Activated T-helper 2 cell treated with anti-CD3 and anti-CD28 coated beads, Interferon-gamma antibody, Interleukin-2, Interleukin-4, amounts not matched to agents 10 μg/mL and 5 μg/mL and 100 μg/mL, durations not matched to agents 14 hours and 24 hours and 36 hours (primary cell): Measurements from ENCODE around the gene LRRC32. TPM values are rescaled to one million over a fixed set of nuclear protein-coding genes. Genes with fewer than 3 reads are reported as not detected.
"Not testable (repeated sequence)": the region's sequence is repeated elsewhere in the genome, so short reads cannot be mapped to it uniquely, and the experiment has no call there.

Experiments used
- DNase-seq: peaks from one replicate; pipeline ENCODE4 v3.0.0; 2021; ENCODE audit warnings: low spot score
- H3K27ac Mint-ChIP-seq: one replicate; pipeline ENCODE4 v1.8.0; 2021; ENCODE audit warnings: mixed read lengths
- H3K27me3 Mint-ChIP-seq: one replicate; pipeline ENCODE4 v1.8.0; 2021; ENCODE audit warnings: low read depth, mixed read lengths
- H3K36me3 Mint-ChIP-seq: one replicate; pipeline ENCODE4 v1.8.0; 2021; ENCODE audit warnings: low read depth, mixed read lengths
- H3K4me1 Mint-ChIP-seq: one replicate; pipeline ENCODE4 v1.8.0; 2021; ENCODE audit warnings: low read depth, mixed read lengths
- H3K4me3 Mint-ChIP-seq: one replicate; pipeline ENCODE4 v1.8.0; 2021; ENCODE audit warnings: low read depth, mild to moderate bottlenecking, moderate library complexity, mixed read lengths
- H3K9me3 Mint-ChIP-seq: one replicate; pipeline ENCODE4 v1.8.0; 2021; ENCODE audit warnings: mixed read lengths
- intact Hi-C: fragments of 100-400 bp; cut with micrococcal nuclease; formaldehyde crosslinking; loops from one replicate; pipeline ENCODE4 v1.15.1; 2023
- total RNA-seq: library from RNA; stranded (reverse); gene quantifications from 2 replicates; pipeline ENCODE4 v1.2.3, GENCODE V29; 2022

LRRC32 gene
- total RNA-seq, 1 donor from 2014 or later: 26.7 TPM

DNA sequence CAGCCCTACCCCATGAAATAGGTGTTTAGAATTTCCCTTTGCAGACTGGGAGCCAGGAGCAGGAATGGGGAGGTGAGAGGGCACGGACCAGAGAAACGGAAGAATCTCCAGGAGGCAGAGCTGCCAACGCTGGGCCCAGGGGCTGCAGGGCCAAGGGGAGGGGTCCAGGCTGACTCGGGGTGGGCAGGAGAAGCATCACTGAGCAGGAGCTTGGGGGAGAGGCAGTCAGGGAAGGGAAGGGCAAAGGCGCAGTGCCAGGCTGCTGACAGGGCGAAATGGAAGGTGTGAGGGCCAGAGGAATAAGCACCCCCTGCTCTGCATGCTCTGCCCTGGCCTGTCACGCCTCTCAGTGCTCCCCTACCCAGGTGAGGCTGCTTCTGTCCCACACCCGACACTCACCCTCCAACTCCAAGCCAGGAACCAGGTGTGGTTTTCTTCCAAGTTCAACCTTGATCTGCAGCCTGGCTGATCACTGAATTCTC is 14.5 kb downstream of the LRRC32 start:
- no peak overlapping the region for H3K27ac Mint-ChIP-seq
- H3K36me3 Mint-ChIP-seq: peaks cover 22% of the 10 kb centered on the region
- intact Hi-C loops: no loop called here
- DNase-seq: no peak
- H3K4me3 Mint-ChIP-seq: no peak overlapping the region
- no peaks in the 10 kb centered on the region for H3K9me3 Mint-ChIP-seq
- no peaks in the 10 kb centered on the region for H3K27me3 Mint-ChIP-seq
- H3K4me1 Mint-ChIP-seq: peaks cover 2% of the 10 kb centered on the region

DNA sequence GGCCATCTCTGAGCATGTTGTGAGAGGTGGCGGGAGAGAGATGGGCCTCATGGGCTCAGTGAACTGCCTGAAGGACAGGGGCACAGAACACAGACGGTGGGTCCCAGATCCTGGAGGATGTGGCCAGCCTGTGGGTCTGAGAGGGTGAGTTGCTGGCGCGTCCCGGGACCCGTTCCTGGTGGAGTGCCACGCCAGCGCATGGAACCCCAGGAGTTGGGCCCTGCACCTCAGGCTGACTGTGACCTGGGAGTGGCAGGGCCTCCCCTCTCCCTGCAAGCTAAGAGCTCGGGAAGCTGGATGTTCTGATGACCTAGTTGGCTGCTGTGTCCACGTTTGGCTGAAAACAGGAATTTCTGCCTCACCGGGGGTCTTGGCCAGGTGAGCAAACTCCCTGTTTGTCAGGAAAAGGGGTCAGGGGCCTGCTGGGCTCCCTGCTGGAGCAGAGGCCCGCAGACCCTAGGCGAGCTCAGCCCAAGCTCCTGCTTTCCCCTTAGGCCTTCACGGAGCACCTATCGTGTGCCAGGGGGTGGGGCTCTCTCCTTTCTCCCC is 15.0 kb downstream of the LRRC32 start:
- H3K36me3 Mint-ChIP-seq: peaks cover 19% of the 10 kb centered on the region
- DNase-seq: no peak
- no peak overlapping the region for H3K27ac Mint-ChIP-seq

DNA sequence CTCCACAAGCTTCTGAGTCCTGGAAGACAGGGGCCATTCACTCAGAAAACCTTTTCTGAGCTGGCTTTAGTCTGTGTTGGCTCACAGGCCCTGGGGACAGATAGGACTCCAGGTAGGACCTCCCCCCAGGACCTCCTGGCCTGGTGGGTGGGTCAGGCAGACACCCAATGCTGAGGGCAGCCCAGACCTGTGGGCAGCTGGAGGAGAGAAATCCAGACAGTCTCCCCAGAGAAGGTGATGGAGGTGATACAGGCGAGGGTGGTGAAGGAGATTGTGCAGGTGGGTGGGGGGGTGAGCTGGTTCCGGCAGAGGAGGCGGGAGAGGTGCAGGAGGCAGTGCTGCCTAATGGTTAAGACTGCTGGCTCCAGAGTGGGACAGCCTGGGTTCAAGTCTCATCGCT is 15.6 kb downstream of the LRRC32 start:
- Mint-ChIP-seq H3K4me3 (no peak overlapping the region), H3K4me1 (peaks cover 2% of the 10 kb centered on the region), H3K27me3 (peaks cover 4% of the 10 kb centered on the region), H3K27ac (no peak overlapping the region), H3K36me3 (peaks cover 17% of the 10 kb centered on the region), H3K9me3 (no peaks in the 10 kb centered on the region)
- DNase-seq: no peak
- intact Hi-C loops: no loop called here

More for the DNA sequence above, 15.0 kb downstream of the LRRC32 start:
- peaks cover 2% of the 10 kb centered on the region for H3K27me3 Mint-ChIP-seq
- H3K4me1 Mint-ChIP-seq: peaks cover 2% of the 10 kb centered on the region
- no peak overlapping the region for H3K4me3 Mint-ChIP-seq
- H3K9me3 Mint-ChIP-seq: no peaks in the 10 kb centered on the region
- intact Hi-C loops: no loop called here

DNA sequence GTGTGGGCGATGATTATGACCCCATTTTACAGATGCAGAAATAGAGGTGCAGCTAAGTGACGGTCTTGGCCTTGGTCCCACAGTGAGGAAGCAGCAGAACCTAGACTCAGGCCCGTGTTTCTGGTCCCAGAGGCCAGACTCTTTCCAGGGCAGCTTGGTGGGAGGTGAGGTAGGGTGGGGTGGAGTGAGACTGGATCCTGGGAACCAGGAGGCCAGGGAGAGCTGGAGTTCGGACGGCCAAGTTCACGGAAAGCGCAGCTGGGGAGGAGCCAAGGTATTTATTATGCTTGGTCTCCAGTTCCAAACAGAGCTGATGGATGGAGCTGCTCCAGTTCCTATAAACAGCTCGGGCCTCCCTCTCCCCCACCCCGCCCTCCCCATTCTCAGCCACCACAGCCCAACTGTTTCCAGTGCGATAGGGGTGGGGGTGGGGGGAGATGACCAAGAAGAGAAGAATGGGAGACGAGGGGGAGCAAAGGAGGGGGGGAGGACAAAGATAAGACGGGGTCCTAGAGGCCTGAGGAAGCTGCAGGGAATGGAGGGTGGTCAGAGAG is 16.2 kb downstream of the LRRC32 start:
- DNase-seq: no peak
- intact Hi-C loops: no loop called here
- Mint-ChIP-seq H3K27ac (no peak overlapping the region), H3K4me3 (no peak overlapping the region), H3K36me3 (peaks cover 17% of the 10 kb centered on the region), H3K4me1 (peaks cover 2% of the 10 kb centered on the region), H3K27me3 (peaks cover 8% of the 10 kb centered on the region), H3K9me3 (no peaks in the 10 kb centered on the region)

DNA sequence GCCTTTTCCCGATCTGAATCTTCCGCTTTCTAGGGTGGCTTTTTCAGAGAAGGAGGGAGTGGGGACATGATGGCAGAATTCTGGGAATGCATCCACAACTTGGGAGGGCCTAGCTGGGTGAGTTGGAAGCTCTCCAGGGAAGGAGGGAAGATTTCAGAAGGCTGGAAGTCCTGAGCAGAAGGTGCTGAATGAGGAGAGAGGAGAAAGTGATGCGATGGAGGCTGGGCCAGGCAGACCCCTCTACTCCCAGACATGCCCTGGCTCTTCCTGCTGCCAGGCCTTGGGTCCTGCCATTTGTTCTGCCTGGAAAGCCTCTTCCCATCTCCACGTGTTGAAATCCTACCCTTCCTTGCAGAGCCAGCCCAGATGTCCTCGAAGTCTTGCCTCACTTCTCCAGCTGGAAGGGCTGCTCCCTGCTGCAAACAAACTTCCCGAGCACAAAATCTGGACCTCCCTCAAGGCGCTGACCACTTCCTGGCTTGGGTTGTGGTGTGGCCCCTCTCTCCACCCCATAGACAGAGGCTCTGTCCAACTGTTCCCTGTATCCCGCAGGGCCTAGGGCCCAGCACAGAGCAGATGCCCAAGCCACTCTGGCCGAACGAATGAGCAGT is 16.8 kb downstream of the LRRC32 start:
- H3K9me3 Mint-ChIP-seq: no peaks in the 10 kb centered on the region
- H3K27me3 Mint-ChIP-seq: peaks cover 14% of the 10 kb centered on the region
- H3K4me3 Mint-ChIP-seq: no peak overlapping the region
- DNase-seq: no peak
- H3K36me3 Mint-ChIP-seq: peaks cover 17% of the 10 kb centered on the region
- no peak overlapping the region for H3K27ac Mint-ChIP-seq
- intact Hi-C loops: no loop called here
- peaks cover 2% of the 10 kb centered on the region for H3K4me1 Mint-ChIP-seq

DNA sequence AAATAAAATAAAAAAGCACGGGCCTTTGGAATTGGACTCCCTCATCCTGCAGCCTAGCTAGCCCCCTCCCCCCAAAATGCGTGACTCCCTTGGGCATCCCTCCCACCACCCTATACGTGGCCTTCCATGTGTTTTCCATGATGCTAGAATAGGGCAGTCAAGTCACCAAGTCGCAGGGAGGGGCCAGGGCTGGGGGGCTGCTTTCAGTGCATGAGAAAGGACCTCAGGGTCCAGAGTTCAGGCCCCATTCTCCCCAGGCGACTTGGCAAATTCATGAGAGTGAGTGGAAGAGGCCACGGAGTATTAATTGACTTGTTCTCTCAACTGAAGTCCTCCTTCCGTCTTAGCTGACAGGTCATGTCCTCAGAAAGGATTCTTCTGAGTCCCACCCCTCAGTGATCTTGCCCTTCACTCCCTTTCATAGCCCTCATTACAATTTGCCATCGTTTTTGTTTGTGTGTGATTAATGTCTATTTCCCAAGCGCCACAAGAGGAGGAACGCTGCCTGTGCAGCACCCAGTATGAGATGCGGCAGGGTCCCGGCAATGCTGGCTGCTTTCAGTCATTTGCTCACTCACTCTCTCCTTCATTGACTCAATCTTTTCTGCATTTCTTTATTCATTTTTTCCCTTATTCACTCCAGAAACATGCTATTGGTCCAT is 17.4 kb downstream of the LRRC32 start:
- Mint-ChIP-seq H3K4me1 (peaks cover under 1% of the 10 kb centered on the region), H3K9me3 (no peaks in the 10 kb centered on the region)

DNA sequence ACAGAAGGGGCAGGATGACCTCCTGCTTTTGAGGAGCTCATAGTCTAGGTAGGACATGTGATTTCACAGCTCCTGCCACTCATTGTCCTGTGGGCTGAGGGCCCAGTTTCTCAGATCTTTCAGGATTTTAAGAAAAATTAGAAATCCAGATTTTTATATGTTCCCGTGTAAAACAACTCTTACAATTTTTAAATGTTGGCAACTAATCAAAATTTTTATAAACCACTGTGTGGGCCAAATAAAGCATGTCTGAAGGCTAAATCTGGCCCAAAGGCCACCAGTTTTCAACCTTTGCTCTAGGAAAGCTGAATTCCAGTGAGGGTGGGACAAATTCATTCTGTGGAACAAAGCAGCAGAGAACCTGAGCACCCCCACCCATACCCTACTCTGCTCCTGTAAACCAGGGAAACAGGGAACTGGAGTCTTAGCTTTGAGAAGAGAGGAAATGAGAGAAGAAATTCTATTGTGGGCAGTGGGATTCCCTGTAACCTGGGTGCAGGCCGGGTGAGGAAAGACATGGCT is 20.6 kb downstream of the LRRC32 start:
- no peak overlapping the region for H3K27ac Mint-ChIP-seq
- intact Hi-C loops: no loop called here
- H3K4me1 Mint-ChIP-seq: peaks cover 4% of the 10 kb centered on the region
- no peak for DNase-seq
- peaks cover 5% of the 10 kb centered on the region for H3K36me3 Mint-ChIP-seq
- H3K27me3 Mint-ChIP-seq: peaks cover 34% of the 10 kb centered on the region
- peaks cover 21% of the 10 kb centered on the region for H3K9me3 Mint-ChIP-seq
- H3K4me3 Mint-ChIP-seq: no peak overlapping the region

More for the DNA sequence above, 17.4 kb downstream of the LRRC32 start:
- intact Hi-C loops: no loop called here
- H3K27me3 Mint-ChIP-seq: peaks cover 14% of the 10 kb centered on the region
- peaks cover 15% of the 10 kb centered on the region for H3K36me3 Mint-ChIP-seq
- no peak overlapping the region for H3K4me3 Mint-ChIP-seq
- H3K27ac Mint-ChIP-seq: no peak overlapping the region
- DNase-seq: no peak

DNA sequence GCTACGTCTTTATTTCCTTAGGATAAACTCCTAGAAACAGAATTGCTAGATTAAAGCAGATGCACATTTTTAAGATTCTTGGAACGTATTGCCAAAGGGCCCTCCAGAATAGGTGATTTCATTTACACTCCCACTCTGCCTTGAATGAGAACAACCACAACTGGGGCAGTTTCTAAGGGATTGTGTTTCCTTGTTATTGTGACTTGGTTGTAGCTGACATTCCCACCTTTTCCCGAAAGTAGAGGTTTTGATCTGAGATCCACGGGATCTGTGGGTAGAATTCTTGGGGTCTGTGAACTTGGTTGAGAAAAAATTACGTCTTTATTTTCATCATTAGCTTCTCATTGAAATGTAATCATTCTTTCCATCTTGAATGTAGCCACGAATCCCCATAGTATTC is 21.5 kb downstream of the LRRC32 start:
- DNase-seq: no peak
- Mint-ChIP-seq H3K9me3 (peaks cover 26% of the 10 kb centered on the region), H3K4me1 (peaks cover 13% of the 10 kb centered on the region), H3K27ac (no peak overlapping the region), H3K27me3 (peaks cover 42% of the 10 kb centered on the region), H3K4me3 (no peak overlapping the region), H3K36me3 (peaks cover 4% of the 10 kb centered on the region)
- intact Hi-C loops: no loop called here

DNA sequence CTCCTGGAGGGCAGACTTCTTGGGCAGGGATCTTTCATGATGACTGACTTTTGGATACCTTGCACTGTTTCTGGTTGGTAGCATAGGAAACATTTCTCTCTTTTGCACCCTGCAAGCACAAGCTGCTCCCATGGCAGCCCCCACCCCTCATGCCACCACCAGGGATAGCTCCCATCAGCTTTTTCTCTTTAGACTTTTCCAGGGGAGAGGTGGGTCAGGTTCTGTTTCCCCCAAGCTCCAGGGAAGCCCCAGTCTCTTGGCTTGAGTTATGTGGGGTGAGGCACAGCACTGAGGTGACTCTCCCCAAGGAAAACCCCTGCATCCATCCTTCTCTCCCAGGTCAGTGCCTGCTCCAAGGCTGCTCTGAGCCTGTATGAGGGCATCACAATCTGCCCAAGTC is 22.5 kb downstream of the LRRC32 start:
- Mint-ChIP-seq H3K9me3 (peaks cover 26% of the 10 kb centered on the region), H3K4me3 (no peak overlapping the region), H3K27ac (no peak overlapping the region), H3K4me1 (peaks cover 13% of the 10 kb centered on the region), H3K36me3 (peaks cover 4% of the 10 kb centered on the region), H3K27me3 (peaks cover 45% of the 10 kb centered on the region)
- DNase-seq: no peak
- intact Hi-C loops: no loop called here

DNA sequence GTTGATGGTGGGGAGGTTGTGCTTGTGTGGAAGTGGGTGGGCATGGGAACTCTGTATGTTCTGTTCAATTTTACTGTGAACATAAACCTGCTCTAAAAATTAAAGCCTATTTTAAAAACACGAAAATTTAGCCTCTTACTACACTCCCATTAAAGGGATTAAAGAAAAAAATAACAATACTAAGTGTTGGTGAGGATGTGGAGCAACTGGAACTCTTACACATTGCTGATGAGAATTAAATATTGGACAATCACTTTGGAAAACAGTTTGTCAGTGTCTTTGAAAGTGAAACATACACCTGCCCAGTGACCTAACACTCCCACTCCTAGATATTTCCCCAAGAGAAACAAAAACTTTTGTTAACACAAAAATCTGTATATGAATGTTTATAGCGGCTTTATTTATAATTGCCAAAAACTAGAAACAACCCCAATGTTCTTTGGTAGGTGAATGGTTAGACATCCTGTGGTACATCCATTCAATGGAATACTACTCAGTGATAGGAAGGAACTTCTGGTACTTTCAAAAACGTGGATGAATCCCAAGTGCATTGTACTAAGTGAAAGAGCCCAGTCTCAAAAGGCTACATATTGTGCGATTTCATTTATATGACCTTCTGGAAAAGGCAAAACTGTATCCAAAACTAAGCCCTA is 23.5 kb downstream of the LRRC32 start:
- H3K9me3 Mint-ChIP-seq: peaks cover 26% of the 10 kb centered on the region
- no peak for DNase-seq
- peaks cover 4% of the 10 kb centered on the region for H3K36me3 Mint-ChIP-seq

DNA sequence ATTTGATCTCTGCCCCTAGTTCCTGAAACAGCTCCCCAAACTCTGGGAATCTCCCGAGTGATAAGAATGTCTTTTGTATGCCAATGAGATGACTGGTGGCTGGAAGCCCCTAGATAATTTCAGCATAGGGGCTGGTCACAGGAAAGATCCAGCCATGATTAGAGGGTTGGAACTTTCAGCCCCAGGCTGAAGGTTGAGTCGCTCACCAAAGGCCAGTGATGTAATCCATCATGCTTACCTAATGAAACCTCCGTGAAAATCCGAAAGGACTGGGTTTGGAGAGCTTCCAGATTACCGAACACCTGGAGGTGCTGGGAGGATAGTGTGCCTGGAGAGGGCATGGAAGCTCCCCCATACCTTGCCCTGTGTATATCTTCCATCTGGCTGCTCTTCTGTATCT is 26.0 kb downstream of the LRRC32 start:
- peaks cover 26% of the 10 kb centered on the region for H3K9me3 Mint-ChIP-seq

More for the DNA sequence above, 23.5 kb downstream of the LRRC32 start:
- no peak overlapping the region for H3K4me3 Mint-ChIP-seq
- intact Hi-C loops: no loop called here
- H3K4me1 Mint-ChIP-seq: peaks cover 22% of the 10 kb centered on the region
- H3K27me3 Mint-ChIP-seq: peaks cover 47% of the 10 kb centered on the region
- no peak overlapping the region for H3K27ac Mint-ChIP-seq

DNA sequence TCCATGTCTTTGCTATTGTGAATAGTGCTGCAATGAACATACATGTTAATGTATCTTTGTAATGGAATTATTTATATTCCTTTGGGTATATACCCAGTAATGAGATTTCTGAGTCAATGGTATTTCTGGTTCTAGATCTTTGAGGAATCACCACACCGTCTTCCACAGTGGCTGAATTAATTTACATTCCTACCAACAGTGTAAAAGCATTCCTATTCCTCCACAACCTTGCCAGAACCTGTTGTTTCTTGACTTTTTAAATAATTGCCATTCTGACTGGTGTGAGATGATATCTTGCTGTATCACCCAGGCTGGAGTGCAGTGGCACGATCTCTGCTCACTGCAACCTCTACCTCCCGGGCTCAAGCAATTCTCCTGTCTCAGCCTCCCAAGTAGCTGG is 26.8 kb downstream of the LRRC32 start:
- DNase-seq, H3K4me3 Mint-ChIP-seq, intact Hi-C loops, H3K27ac Mint-ChIP-seq, H3K36me3 Mint-ChIP-seq: not testable (repeated sequence)
- Mint-ChIP-seq H3K4me1 (peaks cover 28% of the 10 kb centered on the region), H3K9me3 (peaks cover 26% of the 10 kb centered on the region), H3K27me3 (peaks cover 38% of the 10 kb centered on the region)

More for the DNA sequence above, 26.0 kb downstream of the LRRC32 start:
- peaks cover 45% of the 10 kb centered on the region for H3K27me3 Mint-ChIP-seq
- H3K27ac Mint-ChIP-seq: no peak overlapping the region
- H3K36me3 Mint-ChIP-seq: peaks cover 4% of the 10 kb centered on the region
- intact Hi-C loops: no loop called here
- no peak for DNase-seq
- H3K4me3 Mint-ChIP-seq: no peak overlapping the region
- H3K4me1 Mint-ChIP-seq: peaks cover 28% of the 10 kb centered on the region
